HG03066 (cell line): ENCODE results near the gene MOK.

Source experiments
- ATAC-seq: cut with Tn5 transposase; IDR thresholded peaks from one replicate; pipeline ENCODE4 v1.9.1; 2021; ENCODE audit warnings: low read depth; ENCODE audit not compliant: unreplicated experiment

Gene MOK

GRCh38 chr14:102227184-102227964 lies 77.6 kb downstream of the MOK start:
- no peak for ATAC-seq

DNA sequence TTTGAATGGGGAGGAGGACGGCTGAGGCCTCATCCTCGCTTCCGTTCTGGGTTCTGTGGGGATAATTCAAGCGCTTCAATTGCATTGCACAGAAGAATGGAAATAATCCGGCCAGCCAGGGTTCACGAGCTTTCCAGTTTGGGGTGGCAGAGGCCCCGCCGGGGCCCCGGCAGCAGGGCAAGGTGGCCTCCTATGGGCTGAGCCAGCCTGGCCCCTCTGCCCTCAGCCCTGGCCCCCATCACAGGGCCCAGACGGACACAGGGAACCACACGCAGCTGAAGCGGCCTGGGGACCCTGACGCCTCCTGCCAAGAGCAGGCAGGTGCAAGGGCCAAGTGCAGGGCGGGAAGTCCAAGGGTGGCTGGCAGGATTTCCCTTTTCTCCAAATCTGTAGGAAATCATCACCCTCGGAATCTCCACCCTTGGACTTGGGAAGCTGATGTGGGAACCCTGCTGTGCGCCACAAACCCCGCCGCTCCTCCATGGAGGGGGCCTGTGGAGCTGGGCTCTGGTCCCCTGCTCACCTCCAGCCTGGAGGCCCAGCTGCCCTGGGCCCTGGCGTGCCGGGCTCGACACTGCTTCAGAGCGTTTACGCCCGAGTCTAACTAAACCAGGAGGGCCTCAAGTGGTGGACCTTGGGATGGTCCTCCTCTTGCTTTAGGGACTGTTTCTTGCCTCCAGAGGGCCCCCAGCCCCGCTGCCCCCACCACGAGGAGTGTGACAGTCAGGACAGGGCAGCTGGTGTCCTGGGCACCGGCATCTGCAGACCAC lies 78.4 kb downstream of the MOK start:
- no peak for ATAC-seq

GRCh38 chr14:102225936-102226335 lies 79.0 kb downstream of the MOK start:
- no peak for ATAC-seq

DNA sequence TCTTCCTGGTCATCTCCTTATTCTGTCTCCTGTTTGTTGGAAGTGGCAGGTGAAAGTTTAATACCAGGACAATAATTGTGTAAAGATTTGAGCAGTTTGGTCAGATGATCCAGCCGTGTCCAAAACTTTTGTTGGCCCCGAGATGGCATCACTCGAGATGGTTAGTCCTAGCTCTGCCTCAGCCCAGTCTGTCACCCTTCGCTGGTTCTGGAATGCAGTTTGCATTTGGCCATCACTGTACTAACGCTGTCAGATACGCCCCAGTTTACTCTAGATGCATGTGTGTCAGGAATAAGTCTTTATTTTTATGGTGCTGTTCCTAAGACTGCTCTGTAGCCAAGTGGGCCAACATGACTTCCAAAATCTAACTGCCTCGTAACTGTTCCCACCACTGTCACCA lies 79.6 kb downstream of the MOK start:
- no peak for ATAC-seq

DNA sequence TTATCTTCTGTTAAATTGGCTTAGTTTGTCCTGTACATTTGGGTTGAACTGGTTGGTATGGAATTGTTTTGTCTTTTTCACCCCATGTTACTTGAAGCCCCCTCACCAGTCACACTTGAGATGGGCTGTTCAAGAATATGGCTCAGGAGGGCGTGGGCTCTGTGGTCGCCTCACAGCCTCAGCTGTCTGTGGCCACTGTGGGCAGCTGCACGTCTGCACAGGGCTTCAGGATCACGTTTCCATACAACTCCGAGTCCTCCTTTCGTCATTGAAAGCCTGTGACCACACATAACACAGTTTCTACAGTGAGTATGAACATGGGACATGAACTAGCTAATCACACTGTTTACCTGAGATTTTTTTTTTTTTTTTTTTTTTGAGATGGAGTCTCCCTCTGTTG lies 81.3 kb downstream of the MOK start:
- no peak for ATAC-seq

DNA sequence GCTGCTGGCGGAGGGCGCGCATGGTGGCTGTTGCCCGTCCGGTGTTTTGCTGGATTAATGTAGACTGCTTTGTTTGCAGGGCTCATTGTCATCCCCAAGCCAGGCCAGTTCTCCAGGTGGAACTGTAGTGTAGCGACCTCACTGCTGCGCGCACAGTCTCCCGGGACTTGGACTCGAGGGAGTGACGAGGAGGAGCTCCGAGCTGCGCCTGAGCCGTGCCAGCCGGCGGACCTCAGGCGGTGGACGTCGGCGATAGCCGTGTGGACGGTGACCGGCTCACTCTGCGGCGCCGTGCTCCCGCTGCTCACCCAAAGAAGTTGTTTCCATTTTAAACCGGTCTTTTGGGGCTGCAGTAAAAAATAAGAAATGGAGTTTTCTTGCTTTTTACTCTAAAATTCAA lies 82.2 kb downstream of the MOK start:
- no peak for ATAC-seq

DNA sequence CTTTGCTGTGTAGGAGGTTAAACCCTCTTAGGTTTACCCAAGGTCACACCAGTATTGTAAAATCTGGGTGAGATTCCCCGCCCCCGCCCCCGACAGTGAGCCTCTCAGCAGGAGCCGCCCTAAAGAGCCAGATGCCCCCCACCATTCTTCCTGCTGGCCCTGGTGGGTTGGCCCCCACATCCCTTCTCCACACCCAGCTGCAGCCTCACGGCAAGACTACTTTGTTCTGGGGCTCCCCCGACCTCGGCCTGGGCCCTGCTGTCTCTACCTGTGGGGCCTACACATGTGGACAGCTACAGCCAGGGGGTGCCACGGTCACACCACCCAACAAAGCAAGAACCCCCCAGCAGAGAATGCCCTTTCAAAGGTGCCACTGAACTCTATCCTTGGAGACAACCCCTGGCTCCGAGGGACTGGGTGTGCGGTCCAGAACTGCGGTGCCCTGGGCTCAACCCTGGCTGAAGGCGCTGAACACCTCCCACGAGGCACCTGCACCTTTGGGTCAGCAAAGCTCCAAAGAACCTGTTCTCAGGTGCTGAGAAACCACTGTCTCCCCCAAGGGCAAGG lies 82.9 kb downstream of the MOK start:
- no peak for ATAC-seq

GRCh38 chr14:102221026-102221425 lies 83.9 kb downstream of the MOK start:
- no peak for ATAC-seq

DNA sequence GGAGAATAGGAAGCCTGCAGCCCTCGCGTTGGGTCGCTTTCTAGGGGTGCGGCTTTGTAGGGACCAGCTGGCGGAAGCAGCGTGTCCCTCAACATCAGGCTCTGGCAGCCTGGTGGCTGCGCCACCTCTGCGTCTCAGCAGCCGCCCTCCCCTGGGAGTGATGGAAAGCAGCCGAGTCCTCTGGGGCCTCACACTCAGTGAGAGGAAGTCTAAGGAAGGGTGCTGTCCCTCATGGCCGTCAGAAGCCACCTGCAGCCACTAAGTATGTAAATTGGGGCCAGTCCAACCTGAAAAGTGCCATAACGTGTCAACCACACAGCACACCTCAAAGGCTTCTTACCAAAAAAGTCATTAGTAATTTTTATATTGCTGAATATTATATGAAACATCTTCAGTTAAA lies 84.9 kb downstream of the MOK start:
- ATAC-seq = peak; percentile 94

- no peak for ATAC-seq
Observed at GRCh38 chr14:102219316-102219715, 85.6 kb downstream of the MOK start.

GRCh38 chr14:102218688-102219087 lies 86.3 kb downstream of the MOK start:
- ATAC-seq = no peak

- ATAC-seq = no peak
Observed at GRCh38 chr14:102217987-102218421, 87.0 kb downstream of the MOK start.

- no peak for ATAC-seq
Observed at GRCh38 chr14:102217399-102217798, 87.6 kb downstream of the MOK start.

DNA sequence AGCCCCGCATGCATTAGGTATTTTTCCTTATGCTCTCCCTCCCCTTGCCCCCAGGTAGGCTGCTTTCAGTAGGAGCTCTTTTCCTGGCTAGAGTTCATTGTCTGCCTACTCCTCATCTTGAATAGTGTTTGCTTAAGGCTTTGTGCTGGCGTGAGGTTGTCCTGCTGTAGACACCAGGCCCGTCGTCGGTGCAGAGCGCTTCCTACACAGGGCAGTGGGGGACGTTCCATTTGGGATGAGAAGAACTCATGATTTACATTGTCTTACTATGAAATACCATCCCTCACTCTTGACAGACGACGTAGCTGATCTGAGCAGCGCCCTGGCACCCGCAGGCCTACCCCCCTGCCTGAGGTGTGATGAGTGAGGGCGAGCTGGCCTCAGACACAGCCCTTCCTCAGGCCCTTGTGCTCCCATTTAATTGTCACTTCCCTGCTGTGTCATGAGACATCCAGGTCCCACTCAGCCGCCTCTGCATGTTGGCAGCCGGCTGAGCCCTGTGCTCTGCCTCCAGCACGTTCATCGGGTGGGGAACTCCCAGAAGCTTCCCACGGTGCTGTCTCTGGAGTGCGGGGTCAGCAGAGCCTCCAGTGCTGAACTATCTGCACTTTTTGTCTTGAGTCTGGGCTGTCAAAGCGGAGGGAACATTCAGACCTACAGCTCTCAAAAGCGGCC lies 89.3 kb downstream of the MOK start:
- no peak for ATAC-seq

- no peak for ATAC-seq
Observed at GRCh38 chr14:102215071-102215470, 89.9 kb downstream of the MOK start.

GRCh38 chr14:102213984-102214658 lies 90.8 kb downstream of the MOK start:
- no peak for ATAC-seq

GRCh38 chr14:102213470-102213869 lies 91.5 kb downstream of the MOK start:
- ATAC-seq = no peak

- no peak for ATAC-seq
Observed at GRCh38 chr14:102212845-102213244, 92.1 kb downstream of the MOK start.

GRCh38 chr14:102212356-102212755 lies 92.6 kb downstream of the MOK start:
- ATAC-seq = no peak

GRCh38 chr14:102211240-102211639 lies 93.7 kb downstream of the MOK start:
- no peak for ATAC-seq
